ENCODE data around the gene SECISBP2L.

GRCh38 chr15:49062900-49063299, 16.7 kb upstream of the SECISBP2L start:
- TF ChIP-seq CTCF (IDR thresholded peaks at IDR 0.05; ENCODE audit: borderline replicate concordance, extremely low read depth, low read length, poor library complexity, severe bottlenecking): no peak
- TF ChIP-seq EZH2 (IDR thresholded peaks at IDR 0.05; ENCODE audit: borderline replicate concordance, low read depth, low read length, severe bottlenecking): no peak
